Keratinocyte (primary cell): ENCODE results near the gene EGF. TPM values are rescaled to one million over a fixed set of nuclear protein-coding genes. Genes with fewer than 3 reads are reported as not detected.

Experiments
- DNase-seq: peaks from one replicate; pipeline ENCODE4 v3.0.0-alpha.2; 2011; ENCODE audit warnings: low read depth, missing footprints, low spot score
- FAIRE-seq: peaks from 2 replicates; lab custom pipeline; 2011; peaks lifted over from hg19 to GRCh38; lab: Jason Lieb, UNC
- H2AFZ ChIP-seq: 2 replicates; pipeline ENCODE4 v1.6.0; 2012; ENCODE audit warnings: low read length, control low read depth, inconsistent platforms; ENCODE audit not compliant: control insufficient read depth
- H3K27ac ChIP-seq: 2 replicates; pipeline ENCODE4 v1.5.1; 2011; ENCODE audit warnings: low read length; ENCODE audit not compliant: control insufficient read depth, insufficient read depth
- H3K27me3 ChIP-seq: 3 replicates; pipeline ENCODE4 v1.6.0; 2011; ENCODE audit warnings: low read length; ENCODE audit not compliant: control insufficient read depth, insufficient read depth; ENCODE audit errors: extremely low read depth
- H3K36me3 ChIP-seq, 2 experiments: 2 replicates in 1 of 2; 3 replicates in 1 of 2; pipeline ENCODE4 v1.5.1; 2011; ENCODE audit warnings: low read length in 2 of 2, mild to moderate bottlenecking in 1 of 2; ENCODE audit not compliant: control insufficient read depth in 2 of 2, insufficient read depth in 2 of 2; ENCODE audit errors: extremely low read depth in 1 of 2
- H3K4me1 ChIP-seq: 3 replicates; pipeline ENCODE4 v1.5.1; 2011; ENCODE audit warnings: low read length; ENCODE audit not compliant: control insufficient read depth, insufficient read depth; ENCODE audit errors: extremely low read depth
- H3K4me2 ChIP-seq: 3 replicates; pipeline ENCODE4 v1.6.0; 2011; ENCODE audit warnings: low read depth, low read length; ENCODE audit not compliant: control insufficient read depth, insufficient read depth; ENCODE audit errors: extremely low read depth
- H3K4me3 ChIP-seq, 3 experiments: fragments of 200-600 bp in 1 of 3; sonication (generic) in 1 of 3; 2 replicates in 2 of 3; 3 replicates in 1 of 3; pipeline ENCODE4 v1.5.1; 2011 to 2016; ENCODE audit warnings: low read length in 3 of 3, mild to moderate bottlenecking in 3 of 3, control low read depth in 2 of 3, inconsistent platforms in 1 of 3, low read depth in 1 of 3, mixed read lengths in 1 of 3, mixed run types in 1 of 3, moderate library complexity in 1 of 3; ENCODE audit not compliant: control insufficient read depth in 2 of 3, insufficient read depth in 2 of 3; ENCODE audit errors: extremely low read depth in 1 of 3
- H3K79me2 ChIP-seq: 2 replicates; pipeline ENCODE4 v1.6.0; 2012; ENCODE audit warnings: low read length; ENCODE audit not compliant: control insufficient read depth, insufficient read depth
- H3K9ac ChIP-seq: 3 replicates; pipeline ENCODE4 v1.6.0; 2011; ENCODE audit warnings: low read length; ENCODE audit not compliant: control insufficient read depth, insufficient read depth; ENCODE audit errors: extremely low read depth
- H3K9me1 ChIP-seq: 3 replicates; pipeline ENCODE4 v1.6.0; 2011; ENCODE audit warnings: low read length; ENCODE audit not compliant: control insufficient read depth, insufficient read depth; ENCODE audit errors: extremely low read depth
- H3K9me3 ChIP-seq: 2 replicates; pipeline ENCODE4 v1.5.1; 2012; ENCODE audit warnings: low read depth, low read length; ENCODE audit not compliant: control insufficient read depth
- H4K20me1 ChIP-seq: 3 replicates; pipeline ENCODE4 v1.6.0; 2011; ENCODE audit warnings: low read length; ENCODE audit not compliant: control insufficient read depth, insufficient read depth; ENCODE audit errors: extremely low read depth
- EZH2 ChIP-seq: IDR thresholded peaks from one replicate; pipeline ENCODE4 v1.6.1; 2012; ENCODE audit warnings: inconsistent platforms, mild to moderate bottlenecking, low read length, moderate library complexity
- dilution Hi-C: fragments of 300-500 bp; cut with MboI; formaldehyde crosslinking; loops from one replicate; pipeline ENCODE4 v1.7.0; 2020; ENCODE audit warnings: low sequenced_read_pairs; ENCODE audit not compliant: extremely low pct_ligation_motif_present
- polyA plus RNA-seq, 5 experiments: library from polyadenylated mRNA; depleted of rRNA in 3 of 5; stranded (reverse) in 3 of 5; stranded (forward) in 1 of 5; unstranded in 1 of 5; fragments of >200 nt; gene quantifications; 1 replicate in 1 of 5; 2 replicates in 3 of 5; 3 replicates in 1 of 5; pipeline versions ENCODE4 v1.2.1 to v1.2.3, GENCODE V29; 2011 to 2012; ENCODE audit warnings: missing spikeins in 2 of 5, low read depth in 1 of 5, low replicate concordance in 1 of 5
- TF ChIP-seq, protein P1 (sequence below), 3 experiments: IDR thresholded peaks in 1 of 3; conservative IDR thresholded peaks in 1 of 3; optimal IDR thresholded peaks in 1 of 3; 2 replicates in 2 of 3; 3 replicates in 1 of 3; pipeline versions ENCODE3 to v1.5.1; 2011; ENCODE audit warnings: low read length in 3 of 3, mild to moderate bottlenecking in 3 of 3, moderate library complexity in 2 of 3, control low read depth in 1 of 3, inconsistent platforms in 1 of 3; ENCODE audit not compliant: insufficient read depth in 2 of 3; ENCODE audit errors: extremely low read depth in 1 of 3

The EGF gene
- polyA plus RNA-seq, 1 donor (not counting 4 experiments of a cell fraction or from before 2014, with no cell fraction given) = 1.3 TPM

DNA sequence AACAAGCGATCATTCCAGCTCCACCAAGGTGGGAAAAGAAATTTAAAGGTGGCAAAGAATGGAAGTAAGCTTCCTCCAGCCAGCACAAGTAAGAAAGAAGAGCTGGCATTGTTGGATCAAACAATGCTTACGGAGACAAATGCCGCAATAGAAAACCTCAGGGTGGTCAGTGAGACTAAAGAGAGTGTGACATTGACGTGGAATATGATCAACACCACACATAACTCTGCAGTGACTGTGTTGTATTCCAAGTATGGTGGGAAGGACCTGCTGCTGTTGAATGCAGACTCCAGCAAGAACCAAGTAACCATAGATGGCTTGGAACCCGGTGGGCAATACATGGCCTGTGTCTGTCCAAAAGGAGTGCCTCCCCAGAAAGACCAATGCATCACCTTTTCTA, 42.6 kb upstream of the EGF start:
- Histone ChIP-seq H3K4me1 (peaks cover 15% of the 10 kb centered on the region), H3K4me3 (no peak overlapping the region), H3K4me2 (no peak overlapping the region), H3K27ac (no peak overlapping the region), H4K20me1 (no peaks in the 10 kb centered on the region), H2AFZ (no peak overlapping the region), H3K9me1 (no peaks in the 10 kb centered on the region), H3K9me3 (no peaks in the 10 kb centered on the region), H3K27me3 (no peaks in the 10 kb centered on the region), H3K9ac (no peak overlapping the region), H3K79me2 (no peaks in the 10 kb centered on the region), H3K36me3 (no peaks in the 10 kb centered on the region)
- dilution Hi-C loops = no loop called here
- TF ChIP-seq EZH2 = no peak
- TF ChIP-seq, protein P1, sequence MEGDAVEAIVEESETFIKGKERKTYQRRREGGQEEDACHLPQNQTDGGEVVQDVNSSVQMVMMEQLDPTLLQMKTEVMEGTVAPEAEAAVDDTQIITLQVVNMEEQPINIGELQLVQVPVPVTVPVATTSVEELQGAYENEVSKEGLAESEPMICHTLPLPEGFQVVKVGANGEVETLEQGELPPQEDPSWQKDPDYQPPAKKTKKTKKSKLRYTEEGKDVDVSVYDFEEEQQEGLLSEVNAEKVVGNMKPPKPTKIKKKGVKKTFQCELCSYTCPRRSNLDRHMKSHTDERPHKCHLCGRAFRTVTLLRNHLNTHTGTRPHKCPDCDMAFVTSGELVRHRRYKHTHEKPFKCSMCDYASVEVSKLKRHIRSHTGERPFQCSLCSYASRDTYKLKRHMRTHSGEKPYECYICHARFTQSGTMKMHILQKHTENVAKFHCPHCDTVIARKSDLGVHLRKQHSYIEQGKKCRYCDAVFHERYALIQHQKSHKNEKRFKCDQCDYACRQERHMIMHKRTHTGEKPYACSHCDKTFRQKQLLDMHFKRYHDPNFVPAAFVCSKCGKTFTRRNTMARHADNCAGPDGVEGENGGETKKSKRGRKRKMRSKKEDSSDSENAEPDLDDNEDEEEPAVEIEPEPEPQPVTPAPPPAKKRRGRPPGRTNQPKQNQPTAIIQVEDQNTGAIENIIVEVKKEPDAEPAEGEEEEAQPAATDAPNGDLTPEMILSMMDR (optimal IDR thresholded peaks at IDR 0.05 in 1 of 3, IDR thresholded peaks at IDR 0.05 in 1 of 3, conservative IDR thresholded peaks at IDR 0.05 in 1 of 3; ENCODE audit: extremely low read depth in 1 of 3, insufficient read depth in 2 of 3, low read length in 3 of 3) = no peak
- DNase-seq = no peak
- no peak for FAIRE-seq

DNA sequence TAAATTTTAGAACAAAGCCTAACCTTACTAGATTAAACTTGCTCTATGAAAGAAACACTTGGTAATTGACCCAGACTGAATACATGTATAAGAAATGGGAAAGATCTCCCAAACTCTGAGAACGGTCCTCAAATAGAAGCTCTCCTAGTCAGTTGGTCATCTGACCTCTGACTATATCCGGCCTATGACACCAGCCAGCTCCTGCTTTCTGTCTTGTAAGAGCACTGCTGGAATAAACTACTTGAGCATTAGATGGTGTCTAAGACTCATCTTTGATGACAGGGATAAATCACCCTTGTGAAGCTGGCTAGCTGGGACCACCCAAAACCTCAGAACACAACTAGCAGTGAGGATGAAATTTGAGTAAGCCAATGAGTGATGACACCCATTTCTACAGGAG, 40.6 kb upstream of the EGF start:
- H3K9me3 ChIP-seq = no peaks in the 10 kb centered on the region
- dilution Hi-C loops = no loop called here
- no peak overlapping the region for H3K4me3 ChIP-seq
- DNase-seq = no peak
- H3K4me2 ChIP-seq = no peak overlapping the region
- H3K4me1 ChIP-seq = peaks cover 16% of the 10 kb centered on the region
- H4K20me1 ChIP-seq = no peaks in the 10 kb centered on the region
- H3K9me1 ChIP-seq = no peaks in the 10 kb centered on the region
- no peak overlapping the region for H2AFZ ChIP-seq
- H3K79me2 ChIP-seq = no peaks in the 10 kb centered on the region
- no peak for TF ChIP-seq EZH2
- TF ChIP-seq, protein P1 (optimal IDR thresholded peaks at IDR 0.05 in 1 of 3, IDR thresholded peaks at IDR 0.05 in 1 of 3, conservative IDR thresholded peaks at IDR 0.05 in 1 of 3; ENCODE audit: extremely low read depth in 1 of 3, insufficient read depth in 2 of 3, low read length in 3 of 3) = no peak
- no peak overlapping the region for H3K9ac ChIP-seq
- no peak for FAIRE-seq
- no peaks in the 10 kb centered on the region for H3K36me3 ChIP-seq
- H3K27me3 ChIP-seq = no peaks in the 10 kb centered on the region
- H3K27ac ChIP-seq = no peak overlapping the region
